ENCODE measurements around the gene KLHL29. TPM values are rescaled to one million over a fixed set of nuclear protein-coding genes. Genes with fewer than 3 reads are reported as not detected.

Gene KLHL29
- total and polyA plus RNA-seq, 2 experiments from 2014 or later = 3.8 to 9.9 TPM

GRCh38 chr2:23711979-23712755 lies 327.2 kb downstream of the KLHL29 start:
- no peak overlapping the region for H3K4me2 ChIP-seq
- H3K27me3 ChIP-seq = no peaks in the 10 kb centered on the region
- no peak overlapping the region for H2AFZ ChIP-seq
- no peak for DNase-seq (ENCODE audit: low spot score)
- no peaks in the 10 kb centered on the region for H3K4me1 ChIP-seq (ENCODE audit: insufficient read depth)
- H3K4me3 ChIP-seq = no peak overlapping the region
- no peaks in the 10 kb centered on the region for H3K9me3 ChIP-seq (ENCODE audit: low read depth)
- 66% methylated on average over 7 of the region's 7 CpGs for WGBS (ENCODE audit: low lambda C conversion rate, missing lambda C conversion rate)
- no peaks in the 10 kb centered on the region for H3K9me2 ChIP-seq (replicated peaks; ENCODE audit: insufficient read depth)
- no peak for TF ChIP-seq CTCF (IDR thresholded peaks at IDR 0.05; ENCODE audit: poor library complexity)
- no peak for TF ChIP-seq EZH2phosphoT487 (IDR thresholded peaks at IDR 0.05; ENCODE audit: low read depth, severe bottlenecking, unreplicated experiment)
- no peak for TF ChIP-seq EZH2 (IDR thresholded peaks at IDR 0.05; ENCODE audit: borderline replicate concordance)
- no peaks in the 10 kb centered on the region for H3K79me2 ChIP-seq
- H3K27ac ChIP-seq = no peak overlapping the region
- no peaks in the 10 kb centered on the region for H3K36me3 ChIP-seq (replicated peaks; ENCODE audit: insufficient read depth, low read depth)
- H4K20me1 ChIP-seq (ENCODE audit: insufficient read depth, poor library complexity, severe bottlenecking) = no peaks in the 10 kb centered on the region

GRCh38 chr2:23712756-23713151 lies 327.8 kb downstream of the KLHL29 start:
- no peak overlapping the region for H3K4me2 ChIP-seq

GRCh38 chr2:23713351-23713750 lies 328.4 kb downstream of the KLHL29 start:
- Histone ChIP-seq H3K27me3 (no peaks in the 10 kb centered on the region), H3K36me3 (replicated peaks; ENCODE audit: insufficient read depth, low read depth) (no peaks in the 10 kb centered on the region), H3K79me2 (no peaks in the 10 kb centered on the region), H3K4me1 (ENCODE audit: insufficient read depth) (no peaks in the 10 kb centered on the region), H3K4me2 (no peak overlapping the region), H3K9me3 (ENCODE audit: low read depth) (no peaks in the 10 kb centered on the region), H3K27ac (no peak overlapping the region), H4K20me1 (ENCODE audit: insufficient read depth, poor library complexity, severe bottlenecking) (no peaks in the 10 kb centered on the region), H3K9me2 (replicated peaks; ENCODE audit: insufficient read depth) (no peaks in the 10 kb centered on the region), H3K4me3 (no peak overlapping the region), H2AFZ (no peak overlapping the region)
- TF ChIP-seq CTCF (IDR thresholded peaks at IDR 0.05; ENCODE audit: poor library complexity) (no peak), EZH2phosphoT487 (IDR thresholded peaks at IDR 0.05; ENCODE audit: low read depth, severe bottlenecking, unreplicated experiment) (no peak), EZH2 (IDR thresholded peaks at IDR 0.05; ENCODE audit: borderline replicate concordance) (no peak)
- WGBS (ENCODE audit: low lambda C conversion rate, missing lambda C conversion rate) = 91% methylated on average over 5 of the region's 5 CpGs
- no peak for DNase-seq (ENCODE audit: low spot score)

More at GRCh38 chr2:23712756-23713151, 327.8 kb downstream of the KLHL29 start:
- WGBS (ENCODE audit: low lambda C conversion rate, missing lambda C conversion rate) = 69% methylated on average over 2 of the region's 2 CpGs
- Histone ChIP-seq H3K27me3 (no peaks in the 10 kb centered on the region), H3K4me1 (ENCODE audit: insufficient read depth) (no peaks in the 10 kb centered on the region), H4K20me1 (ENCODE audit: insufficient read depth, poor library complexity, severe bottlenecking) (no peaks in the 10 kb centered on the region), H3K9me3 (ENCODE audit: low read depth) (no peaks in the 10 kb centered on the region), H3K36me3 (replicated peaks; ENCODE audit: insufficient read depth, low read depth) (no peaks in the 10 kb centered on the region), H3K27ac (no peak overlapping the region), H2AFZ (no peak overlapping the region), H3K4me3 (no peak overlapping the region), H3K9me2 (replicated peaks; ENCODE audit: insufficient read depth) (no peaks in the 10 kb centered on the region), H3K79me2 (no peaks in the 10 kb centered on the region)
- no peak for DNase-seq (ENCODE audit: low spot score)
- TF ChIP-seq CTCF (IDR thresholded peaks at IDR 0.05; ENCODE audit: poor library complexity) = no peak
- TF ChIP-seq EZH2phosphoT487 (IDR thresholded peaks at IDR 0.05; ENCODE audit: low read depth, severe bottlenecking, unreplicated experiment) = no peak
- no peak for TF ChIP-seq EZH2 (IDR thresholded peaks at IDR 0.05; ENCODE audit: borderline replicate concordance)

Measured in hepatocyte (in vitro differentiated cells).